ENCODE results near the gene OPA1.

OPA1 gene

GRCh38 chr3:193630005-193630404 lies 37.0 kb downstream of the OPA1 start:
- no peak overlapping the region for H3K4me3 ChIP-seq (ENCODE audit: low read depth, low read length)
- no peak for TF ChIP-seq CTCF (IDR thresholded peaks at IDR 0.05; ENCODE audit: low read depth, low read length)

- no peak for TF ChIP-seq CTCF (IDR thresholded peaks at IDR 0.05; ENCODE audit: low read depth, low read length)
Observed at GRCh38 chr3:193637831-193638230, 44.8 kb downstream of the OPA1 start.

GRCh38 chr3:193638833-193639232 lies 45.8 kb downstream of the OPA1 start:
- TF ChIP-seq CTCF (IDR thresholded peaks at IDR 0.05; ENCODE audit: low read depth, low read length) = no peak

More at GRCh38 chr3:193637831-193638230, 44.8 kb downstream of the OPA1 start:
- H3K4me3 ChIP-seq (ENCODE audit: low read depth, low read length) = no peak overlapping the region

GRCh38 chr3:193640165-193640715 lies 47.2 kb downstream of the OPA1 start:
- no peak overlapping the region for H3K4me3 ChIP-seq (ENCODE audit: low read depth, low read length)
- TF ChIP-seq CTCF (IDR thresholded peaks at IDR 0.05; ENCODE audit: low read depth, low read length) = no peak

More at GRCh38 chr3:193638833-193639232, 45.8 kb downstream of the OPA1 start:
- H3K4me3 ChIP-seq (ENCODE audit: low read depth, low read length) = no peak overlapping the region

GRCh38 chr3:193640728-193641439 lies 47.9 kb downstream of the OPA1 start:
- no peak for TF ChIP-seq CTCF (IDR thresholded peaks at IDR 0.05; ENCODE audit: low read depth, low read length)
- no peak overlapping the region for H3K4me3 ChIP-seq (ENCODE audit: low read depth, low read length)

GRCh38 chr3:193641440-193641775 lies 48.4 kb downstream of the OPA1 start:
- H3K4me3 ChIP-seq (ENCODE audit: low read depth, low read length) = no peak overlapping the region
- no peak for TF ChIP-seq CTCF (IDR thresholded peaks at IDR 0.05; ENCODE audit: low read depth, low read length)

- TF ChIP-seq CTCF (IDR thresholded peaks at IDR 0.05; ENCODE audit: low read depth, low read length) = no peak
- no peak overlapping the region for H3K4me3 ChIP-seq (ENCODE audit: low read depth, low read length)
Observed at GRCh38 chr3:193645806-193646205, 52.8 kb downstream of the OPA1 start.
